ENCODE results near the gene CASP9.

Gene CASP9

GRCh38 chr1:15550573-15550972, 26.6 kb upstream of the CASP9 start:
- Histone ChIP-seq H3K27ac (replicated peaks) (no peak overlapping the region), H3K4me3 (replicated peaks; ENCODE audit: insufficient read depth, low read length) (no peak overlapping the region), H3K27me3 (ENCODE audit: insufficient read depth, poor library complexity, severe bottlenecking) (no peaks in the 10 kb centered on the region)
- DNase-seq (ENCODE audit: low read depth in 1 of 2, low spot score in 1 of 2): no peak
- no peak for TF ChIP-seq SPI1 (IDR thresholded peaks at IDR 0.05; ENCODE audit: borderline replicate concordance, low read depth)
- TF ChIP-seq POLR2AphosphoS5 (IDR thresholded peaks at IDR 0.05; ENCODE audit: low read depth): no peak
- no peak for TF ChIP-seq REST (IDR thresholded peaks at IDR 0.05; ENCODE audit: insufficient replicate concordance, low read depth)
- TF ChIP-seq, protein P1, sequence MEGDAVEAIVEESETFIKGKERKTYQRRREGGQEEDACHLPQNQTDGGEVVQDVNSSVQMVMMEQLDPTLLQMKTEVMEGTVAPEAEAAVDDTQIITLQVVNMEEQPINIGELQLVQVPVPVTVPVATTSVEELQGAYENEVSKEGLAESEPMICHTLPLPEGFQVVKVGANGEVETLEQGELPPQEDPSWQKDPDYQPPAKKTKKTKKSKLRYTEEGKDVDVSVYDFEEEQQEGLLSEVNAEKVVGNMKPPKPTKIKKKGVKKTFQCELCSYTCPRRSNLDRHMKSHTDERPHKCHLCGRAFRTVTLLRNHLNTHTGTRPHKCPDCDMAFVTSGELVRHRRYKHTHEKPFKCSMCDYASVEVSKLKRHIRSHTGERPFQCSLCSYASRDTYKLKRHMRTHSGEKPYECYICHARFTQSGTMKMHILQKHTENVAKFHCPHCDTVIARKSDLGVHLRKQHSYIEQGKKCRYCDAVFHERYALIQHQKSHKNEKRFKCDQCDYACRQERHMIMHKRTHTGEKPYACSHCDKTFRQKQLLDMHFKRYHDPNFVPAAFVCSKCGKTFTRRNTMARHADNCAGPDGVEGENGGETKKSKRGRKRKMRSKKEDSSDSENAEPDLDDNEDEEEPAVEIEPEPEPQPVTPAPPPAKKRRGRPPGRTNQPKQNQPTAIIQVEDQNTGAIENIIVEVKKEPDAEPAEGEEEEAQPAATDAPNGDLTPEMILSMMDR (IDR thresholded peaks at IDR 0.05; ENCODE audit: insufficient read depth, low read length): no peak
- TF ChIP-seq GABPA (IDR thresholded peaks at IDR 0.05; ENCODE audit: low read depth): no peak

DNA sequence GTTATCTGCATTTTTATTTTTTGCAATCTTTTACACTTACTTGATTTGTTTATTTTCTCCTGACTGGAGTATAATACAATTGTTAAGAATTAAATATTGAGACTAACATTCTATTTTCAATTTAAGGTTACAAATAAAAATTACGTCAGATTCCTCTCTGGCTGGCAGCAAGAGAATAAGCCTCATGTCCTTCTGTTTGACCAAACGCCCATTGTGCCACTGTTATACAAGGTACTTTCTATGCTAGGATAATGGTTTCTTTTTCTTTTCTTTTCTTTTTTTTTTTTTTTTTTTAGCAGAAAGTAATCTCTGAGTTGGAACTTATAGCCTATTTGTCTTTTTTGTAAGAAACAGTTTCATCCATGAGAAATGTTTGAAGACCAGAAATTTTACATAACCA, 22.6 kb upstream of the CASP9 start:
- H3K4me3 ChIP-seq (replicated peaks; ENCODE audit: insufficient read depth, low read length): no peak overlapping the region
- no peak for TF ChIP-seq GABPA (IDR thresholded peaks at IDR 0.05; ENCODE audit: low read depth)
- TF ChIP-seq POLR2AphosphoS5 (IDR thresholded peaks at IDR 0.05; ENCODE audit: low read depth): no peak
- no peak for TF ChIP-seq REST (IDR thresholded peaks at IDR 0.05; ENCODE audit: insufficient replicate concordance, low read depth)
- TF ChIP-seq, protein P1 (IDR thresholded peaks at IDR 0.05; ENCODE audit: insufficient read depth, low read length): no peak
- no peak for TF ChIP-seq SPI1 (IDR thresholded peaks at IDR 0.05; ENCODE audit: borderline replicate concordance, low read depth)
- H3K27ac ChIP-seq (replicated peaks): no peak overlapping the region
- no peaks in the 10 kb centered on the region for H3K27me3 ChIP-seq (ENCODE audit: insufficient read depth, poor library complexity, severe bottlenecking)
- no peak for DNase-seq (ENCODE audit: low read depth in 1 of 2, low spot score in 1 of 2)

DNA sequence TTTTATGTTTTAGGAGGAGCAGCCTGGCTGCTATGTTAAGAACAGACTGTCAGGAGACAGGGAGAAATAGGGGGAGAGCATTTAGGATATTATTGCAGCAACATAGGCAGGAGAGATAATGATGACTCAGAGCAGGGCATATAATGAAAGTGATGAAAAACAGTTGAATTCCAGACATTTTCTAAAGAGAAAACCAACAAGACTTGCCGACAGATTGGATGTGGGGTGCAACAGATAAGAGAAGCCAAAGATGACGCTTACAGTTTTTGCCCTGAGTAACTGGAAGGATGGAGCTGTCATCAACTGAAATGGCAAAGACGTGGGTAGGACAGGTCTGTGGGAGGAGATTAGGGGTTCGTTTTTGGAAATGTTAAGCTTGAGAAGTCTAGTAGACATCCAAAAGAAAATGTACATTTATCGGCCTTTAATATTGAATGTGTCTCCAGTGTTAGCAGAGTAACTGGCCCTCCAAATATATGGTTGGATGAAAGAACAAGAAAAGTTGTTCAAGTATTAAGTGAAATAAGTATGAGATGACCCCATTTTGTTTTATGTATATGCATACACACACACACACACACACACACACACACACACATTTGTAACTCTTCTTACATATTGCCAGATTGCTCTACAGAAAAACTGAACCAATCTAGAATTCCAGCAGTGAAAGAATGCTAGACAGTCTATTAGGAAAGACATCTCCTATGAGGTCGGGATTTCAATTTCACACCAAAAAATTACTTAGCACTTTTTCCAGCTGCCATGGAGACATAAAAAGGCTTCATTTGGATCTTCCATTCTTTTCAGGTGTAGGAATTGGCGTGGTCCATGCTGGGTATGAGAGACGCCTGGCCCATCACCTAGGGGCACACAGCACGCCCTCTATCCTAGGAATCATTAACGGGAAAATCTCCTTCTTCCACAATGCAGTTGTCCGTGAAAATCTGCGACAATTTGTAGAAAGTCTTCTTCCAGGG, 19.9 kb upstream of the CASP9 start:
- no peak overlapping the region for H3K27ac ChIP-seq (replicated peaks)
- H3K27me3 ChIP-seq (ENCODE audit: insufficient read depth, poor library complexity, severe bottlenecking): no peaks in the 10 kb centered on the region
- no peak overlapping the region for H3K4me3 ChIP-seq (replicated peaks; ENCODE audit: insufficient read depth, low read length)
- TF ChIP-seq, protein P1 (IDR thresholded peaks at IDR 0.05; ENCODE audit: insufficient read depth, low read length): no peak
- TF ChIP-seq SPI1 (IDR thresholded peaks at IDR 0.05; ENCODE audit: borderline replicate concordance, low read depth) (no peak), GABPA (IDR thresholded peaks at IDR 0.05; ENCODE audit: low read depth) (no peak), REST (IDR thresholded peaks at IDR 0.05; ENCODE audit: insufficient replicate concordance, low read depth) (no peak), POLR2AphosphoS5 (IDR thresholded peaks at IDR 0.05; ENCODE audit: low read depth) (no peak)
- DNase-seq (ENCODE audit: low read depth in 1 of 2, low spot score in 1 of 2): no peak

Data from HL-60 (cell line).